Subcutaneous adipose tissue (tissue), 4 donors: ENCODE data around the gene ZC3H8. TPM values are rescaled to one million over a fixed set of nuclear protein-coding genes. Genes with fewer than 3 reads are reported as not detected.

Experiments used
- total RNA-seq, 4 donors: library from RNA; depleted of rRNA; stranded (reverse); fragments of >200 nt; gene quantifications; one replicate each; pipeline ENCODE4 v1.1.0, GENCODE V29; 2016
- TF ChIP-seq, protein P1 (sequence below): fragments of 450-650 bp; IDR thresholded peaks from one replicate; pipeline ENCODE4 v1.5.1; 2016; ENCODE audit warnings: low read depth, mild to moderate bottlenecking, control low read depth, antibody characterized with exemption, moderate library complexity

ZC3H8 gene
- total RNA-seq, 4 donors from 2014 or later = 4.7 to 24.0 (median 21.5) TPM

GRCh38 chr2:112255875-112256274 lies 1.0 kb upstream of the ZC3H8 start:
- TF ChIP-seq, protein P1, sequence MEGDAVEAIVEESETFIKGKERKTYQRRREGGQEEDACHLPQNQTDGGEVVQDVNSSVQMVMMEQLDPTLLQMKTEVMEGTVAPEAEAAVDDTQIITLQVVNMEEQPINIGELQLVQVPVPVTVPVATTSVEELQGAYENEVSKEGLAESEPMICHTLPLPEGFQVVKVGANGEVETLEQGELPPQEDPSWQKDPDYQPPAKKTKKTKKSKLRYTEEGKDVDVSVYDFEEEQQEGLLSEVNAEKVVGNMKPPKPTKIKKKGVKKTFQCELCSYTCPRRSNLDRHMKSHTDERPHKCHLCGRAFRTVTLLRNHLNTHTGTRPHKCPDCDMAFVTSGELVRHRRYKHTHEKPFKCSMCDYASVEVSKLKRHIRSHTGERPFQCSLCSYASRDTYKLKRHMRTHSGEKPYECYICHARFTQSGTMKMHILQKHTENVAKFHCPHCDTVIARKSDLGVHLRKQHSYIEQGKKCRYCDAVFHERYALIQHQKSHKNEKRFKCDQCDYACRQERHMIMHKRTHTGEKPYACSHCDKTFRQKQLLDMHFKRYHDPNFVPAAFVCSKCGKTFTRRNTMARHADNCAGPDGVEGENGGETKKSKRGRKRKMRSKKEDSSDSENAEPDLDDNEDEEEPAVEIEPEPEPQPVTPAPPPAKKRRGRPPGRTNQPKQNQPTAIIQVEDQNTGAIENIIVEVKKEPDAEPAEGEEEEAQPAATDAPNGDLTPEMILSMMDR = no peak

DNA sequence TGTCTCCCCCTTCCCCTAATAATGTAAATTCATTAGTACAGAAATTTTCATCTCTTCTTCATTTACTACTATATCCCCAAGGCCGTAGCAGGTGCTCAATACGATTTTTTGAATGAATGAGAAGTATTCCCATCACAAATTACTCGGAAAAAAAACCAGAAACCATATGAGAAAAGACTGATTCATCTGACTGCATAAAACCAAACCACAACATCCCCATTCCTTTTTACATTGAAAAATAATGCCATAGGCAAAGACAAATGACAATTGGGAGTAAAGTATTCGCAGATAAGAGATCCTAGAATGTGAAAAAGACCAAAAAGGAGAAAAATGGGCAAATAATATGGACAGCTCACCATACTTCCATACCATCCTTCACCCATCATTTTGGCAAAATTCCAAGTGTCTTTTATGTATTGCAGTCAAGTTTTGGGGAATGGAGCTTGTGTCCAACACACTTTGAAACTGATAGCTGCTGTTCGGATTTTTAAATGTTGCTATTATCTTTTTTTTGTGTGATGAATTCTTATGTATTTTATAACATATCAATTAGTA lies 1.5 kb downstream of the ZC3H8 start:
- TF ChIP-seq, protein P1 = no peak

- TF ChIP-seq, protein P1 = no peak
Measured at GRCh38 chr2:112251271-112251670, 3.6 kb downstream of the ZC3H8 start.

GRCh38 chr2:112244854-112245253 lies 10.0 kb downstream of the ZC3H8 start:
- TF ChIP-seq, protein P1 = no peak

DNA sequence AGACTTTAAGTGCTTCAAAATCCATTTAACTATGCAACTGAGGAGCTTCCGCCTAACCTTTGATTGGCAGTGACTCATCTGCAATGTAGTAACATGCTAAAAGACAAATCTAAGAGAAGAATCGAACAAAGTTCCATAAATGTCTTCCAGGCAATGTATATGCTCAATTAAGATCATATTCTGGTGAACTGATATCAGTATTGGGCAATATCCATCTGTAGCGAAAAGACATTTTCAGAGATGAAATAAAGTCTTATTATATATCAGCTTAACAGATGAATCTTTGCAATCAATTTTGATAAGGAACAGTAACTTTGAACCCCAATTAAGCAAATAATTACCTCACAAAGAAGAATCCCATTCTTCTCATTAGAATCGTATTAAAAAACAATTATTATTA lies 11.6 kb downstream of the ZC3H8 start:
- TF ChIP-seq, protein P1 = no peak

DNA sequence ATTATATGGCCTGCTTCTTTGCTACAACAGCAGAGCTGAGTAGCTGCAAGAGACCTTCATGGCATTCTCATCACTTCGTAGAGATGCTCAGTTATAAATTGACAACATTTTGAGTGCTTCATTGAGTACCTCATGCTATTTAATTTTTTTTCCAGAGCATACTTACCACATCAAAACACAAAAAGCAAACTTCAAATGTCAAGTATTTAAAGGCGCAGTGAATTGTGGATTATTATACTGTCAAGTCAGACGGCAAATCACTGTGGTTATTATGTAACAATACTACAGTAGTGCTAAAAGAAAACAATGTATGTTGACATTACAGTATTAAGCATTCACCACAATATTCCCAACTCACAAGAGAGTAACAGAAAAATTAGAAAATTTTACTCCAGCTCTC lies 12.5 kb downstream of the ZC3H8 start:
- TF ChIP-seq, protein P1 = no peak

- TF ChIP-seq, protein P1 = no peak
Measured at GRCh38 chr2:112239862-112240261, 15.0 kb downstream of the ZC3H8 start.
